Vagina (tissue), 2 donors: Measurements from ENCODE around the gene MAGEA3. TPM values are rescaled to one million over a fixed set of nuclear protein-coding genes. Genes with fewer than 3 reads are reported as not detected.

Experiments used
- DNase-seq, 2 donors: peaks; one replicate each; pipeline ENCODE4 v3.0.0-alpha.2; 2017; ENCODE audit errors: extremely low spot score in 2 of 2
- H3K27ac ChIP-seq: fragments of 200-600 bp; sonication (generic); one replicate; pipeline ENCODE4 v1.5.1; 2019
- H3K27me3 ChIP-seq: fragments of 200-600 bp; sonication (generic); one replicate; pipeline ENCODE4 v1.5.1; 2019
- H3K36me3 ChIP-seq, 2 donors: fragments of 200-600 bp; sonication (generic); one replicate each; pipeline ENCODE4 v1.5.1; 2017 to 2019
- H3K4me1 ChIP-seq: fragments of 200-600 bp; sonication (generic); one replicate; pipeline ENCODE4 v1.5.1; 2019
- H3K4me3 ChIP-seq, 2 donors: fragments of 200-600 bp; sonication (generic); 1 replicate in 1 of 2; 2 replicates in 1 of 2; pipeline ENCODE4 v1.5.1; 2016 to 2019
- H3K9me3 ChIP-seq: fragments of 200-600 bp; sonication (generic); one replicate; pipeline ENCODE4 v1.5.1; 2019
- POLR2A ChIP-seq, 2 donors: fragments of 450-650 bp; IDR thresholded peaks; one replicate each; pipeline ENCODE4 v1.6.1; 2017; ENCODE audit warnings: antibody characterized with exemption in 2 of 2, mild to moderate bottlenecking in 2 of 2, moderate library complexity in 2 of 2
- POLR2AphosphoS5 ChIP-seq, 2 donors: sonication (generic); formaldehyde crosslinking; IDR thresholded peaks; one replicate each; pipeline ENCODE4 v1.9.0; 2017; ENCODE audit warnings: antibody characterized with exemption in 2 of 2, mild to moderate bottlenecking in 2 of 2, low read depth in 1 of 2; ENCODE audit not compliant: insufficient read depth in 1 of 2
- intact Hi-C: fragments of 100-400 bp; cut with DNase I; formaldehyde crosslinking; loops from one replicate; pipeline ENCODE4 v1.15.1; 2023
- total RNA-seq: library from RNA; depleted of rRNA; stranded (reverse); fragments of >200 nt; gene quantifications from one replicate; pipeline ENCODE4 v1.2.3, GENCODE V29; 2016
- TF ChIP-seq, protein P1 (sequence below), 3 experiments: fragments of 450-650 bp in 2 of 3; fragments of 200-600 bp in 1 of 3; sonication (generic) in 1 of 3; IDR thresholded peaks; one replicate each; pipeline ENCODE4 v1.5.1; 2017 to 2019; ENCODE audit warnings: antibody characterized with exemption in 3 of 3, mild to moderate bottlenecking in 2 of 3, moderate library complexity in 2 of 3

Gene MAGEA3
- total RNA-seq, 1 donor from 2014 or later = not detected

DNA sequence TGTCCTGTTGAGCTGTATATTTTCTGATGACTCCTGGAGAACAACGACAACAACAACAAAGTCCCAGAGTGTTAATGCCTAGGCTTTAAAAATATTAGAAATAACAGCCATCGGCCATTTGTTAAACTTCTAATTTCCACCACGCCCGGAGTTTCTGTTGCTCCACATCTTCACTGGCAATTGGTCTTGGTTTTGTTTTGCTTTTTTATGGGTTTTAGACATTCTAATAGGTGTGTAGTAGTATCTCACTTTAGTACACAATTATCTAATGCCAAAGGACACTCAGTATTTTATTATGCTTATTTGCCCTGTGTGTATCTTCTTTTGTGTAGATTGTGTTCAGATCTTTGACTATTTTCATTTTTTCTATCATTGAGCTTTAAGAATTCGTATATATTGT is 40.0 kb downstream of the MAGEA3 start:
- TF ChIP-seq POLR2AphosphoS5 (IDR thresholded peaks at IDR 0.05; ENCODE audit: insufficient read depth in 1 of 2, low read depth in 1 of 2) (no peak), POLR2A (IDR thresholded peaks at IDR 0.05) (no peak)
- TF ChIP-seq, protein P1, sequence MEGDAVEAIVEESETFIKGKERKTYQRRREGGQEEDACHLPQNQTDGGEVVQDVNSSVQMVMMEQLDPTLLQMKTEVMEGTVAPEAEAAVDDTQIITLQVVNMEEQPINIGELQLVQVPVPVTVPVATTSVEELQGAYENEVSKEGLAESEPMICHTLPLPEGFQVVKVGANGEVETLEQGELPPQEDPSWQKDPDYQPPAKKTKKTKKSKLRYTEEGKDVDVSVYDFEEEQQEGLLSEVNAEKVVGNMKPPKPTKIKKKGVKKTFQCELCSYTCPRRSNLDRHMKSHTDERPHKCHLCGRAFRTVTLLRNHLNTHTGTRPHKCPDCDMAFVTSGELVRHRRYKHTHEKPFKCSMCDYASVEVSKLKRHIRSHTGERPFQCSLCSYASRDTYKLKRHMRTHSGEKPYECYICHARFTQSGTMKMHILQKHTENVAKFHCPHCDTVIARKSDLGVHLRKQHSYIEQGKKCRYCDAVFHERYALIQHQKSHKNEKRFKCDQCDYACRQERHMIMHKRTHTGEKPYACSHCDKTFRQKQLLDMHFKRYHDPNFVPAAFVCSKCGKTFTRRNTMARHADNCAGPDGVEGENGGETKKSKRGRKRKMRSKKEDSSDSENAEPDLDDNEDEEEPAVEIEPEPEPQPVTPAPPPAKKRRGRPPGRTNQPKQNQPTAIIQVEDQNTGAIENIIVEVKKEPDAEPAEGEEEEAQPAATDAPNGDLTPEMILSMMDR (IDR thresholded peaks at IDR 0.05) = no peak
- Histone ChIP-seq H3K4me3 (no peak overlapping the region), H3K4me1 (no peaks in the 10 kb centered on the region), H3K9me3 (no peaks in the 10 kb centered on the region), H3K36me3 (no peaks in the 10 kb centered on the region), H3K27ac (no peak overlapping the region), H3K27me3 (no peaks in the 10 kb centered on the region)
- DNase-seq = no peak
- intact Hi-C loops = no loop called here

Other genes starting within 250 kb of the MAGEA3 start
- not detected for gene GABRA3, start 247.5 kb upstream of the MAGEA3 start, total RNA-seq
- 1.2 TPM for gene GABRQ, start 60.9 kb upstream of the MAGEA3 start, total RNA-seq
- not detected for gene CSAG2, start 10.5 kb downstream of the MAGEA3 start, total RNA-seq
- not detected for gene MAGEA2B, start 15.8 kb downstream of the MAGEA3 start, total RNA-seq
- not detected for gene CSAG1, start 34.9 kb downstream of the MAGEA3 start, total RNA-seq
- gene MAGEA12, start 35.0 kb downstream of the MAGEA3 start, total RNA-seq = not detected
- not detected for gene MAGEA2, start 55.0 kb downstream of the MAGEA3 start, total RNA-seq
- gene CSAG3, start 60.4 kb downstream of the MAGEA3 start, total RNA-seq = not detected
- not detected for gene MAGEA6, start 70.9 kb downstream of the MAGEA3 start, total RNA-seq
- gene CETN2, start 132.0 kb downstream of the MAGEA3 start, total RNA-seq = 24.6 TPM
- 15.2 TPM for gene NSDHL, start 132.3 kb downstream of the MAGEA3 start, total RNA-seq
- gene ZNF185, start 199.3 kb downstream of the MAGEA3 start, total RNA-seq = 98.2 TPM